Chondrocyte (in vitro differentiated cells): ENCODE measurements around the gene PAFAH2. TPM values are rescaled to one million over a fixed set of nuclear protein-coding genes. Genes with fewer than 3 reads are reported as not detected.

Experiments
- DNase-seq: peaks from one replicate; pipeline ENCODE4 v3.0.0; 2021; ENCODE audit warnings: mixed read lengths, low spot score
- H3K27ac Mint-ChIP-seq: one replicate; pipeline ENCODE4 v1.8.0; 2021; ENCODE audit warnings: mild to moderate bottlenecking, moderate library complexity, mixed read lengths; ENCODE audit not compliant: unreplicated experiment
- H3K27me3 Mint-ChIP-seq: 2 replicates; pipeline ENCODE4 v1.8.0; 2021; ENCODE audit warnings: low read depth, mixed read lengths
- H3K36me3 Mint-ChIP-seq: 2 replicates; pipeline ENCODE4 v1.8.0; 2021; ENCODE audit warnings: low read depth, mixed read lengths
- H3K4me1 Mint-ChIP-seq: 2 replicates; pipeline ENCODE4 v1.8.0; 2021; ENCODE audit warnings: low read depth, mild to moderate bottlenecking, mixed read lengths
- H3K4me3 Mint-ChIP-seq: one replicate; pipeline ENCODE4 v1.8.0; 2021; ENCODE audit warnings: mild to moderate bottlenecking, moderate library complexity, mixed read lengths; ENCODE audit not compliant: unreplicated experiment
- H3K9me3 Mint-ChIP-seq: 2 replicates; pipeline ENCODE4 v1.8.0; 2021; ENCODE audit warnings: low read depth, mixed read lengths
- CTCF ChIP-seq: fragments of 200-600 bp; sonication (generic); IDR thresholded peaks from 2 replicates; pipeline ENCODE4 v1.5.0; 2021; ENCODE audit warnings: antibody characterized with exemption, mild to moderate bottlenecking, moderate library complexity
- total RNA-seq: library from RNA; stranded (reverse); gene quantifications from 3 replicates; pipeline ENCODE4 v1.2.1, GENCODE V29; 2021

Gene PAFAH2
- total RNA-seq, 1 donor from 2014 or later = 10.7 TPM

- Mint-ChIP-seq H3K27ac (no peak overlapping the region), H3K9me3 (no peaks in the 10 kb centered on the region), H3K36me3 (no peaks in the 10 kb centered on the region), H3K4me3 (no peak overlapping the region), H3K4me1 (peaks cover 15% of the 10 kb centered on the region), H3K27me3 (no peaks in the 10 kb centered on the region)
- no peak for TF ChIP-seq CTCF
- no peak for DNase-seq
Observed at GRCh38 chr1:25992689-25993171, 5.1 kb downstream of the PAFAH2 start.

GRCh38 chr1:25991937-25992688 is 5.8 kb downstream of the PAFAH2 start:
- no peak overlapping the region for H3K27ac Mint-ChIP-seq
- no peaks in the 10 kb centered on the region for H3K9me3 Mint-ChIP-seq
- H3K4me3 Mint-ChIP-seq = no peak overlapping the region
- H3K4me1 Mint-ChIP-seq = peaks cover 9% of the 10 kb centered on the region
- peaks cover 4% of the 10 kb centered on the region for H3K36me3 Mint-ChIP-seq
- H3K27me3 Mint-ChIP-seq = no peaks in the 10 kb centered on the region
- no peak for DNase-seq
- TF ChIP-seq CTCF = no peak

GRCh38 chr1:25990702-25991395 is 7.0 kb downstream of the PAFAH2 start:
- peaks cover 7% of the 10 kb centered on the region for H3K36me3 Mint-ChIP-seq
- no peak for DNase-seq
- H3K27me3 Mint-ChIP-seq = no peaks in the 10 kb centered on the region
- no peaks in the 10 kb centered on the region for H3K9me3 Mint-ChIP-seq
- H3K4me3 Mint-ChIP-seq = no peak overlapping the region
- no peak overlapping the region for H3K27ac Mint-ChIP-seq
- peaks cover 4% of the 10 kb centered on the region for H3K4me1 Mint-ChIP-seq
- no peak for TF ChIP-seq CTCF

GRCh38 chr1:25990251-25990650 is 7.6 kb downstream of the PAFAH2 start:
- no peak overlapping the region for H3K27ac Mint-ChIP-seq
- H3K9me3 Mint-ChIP-seq = no peaks in the 10 kb centered on the region
- no peaks in the 10 kb centered on the region for H3K27me3 Mint-ChIP-seq
- no peak for TF ChIP-seq CTCF
- H3K4me3 Mint-ChIP-seq = no peak overlapping the region
- no peak for DNase-seq
- H3K36me3 Mint-ChIP-seq = peaks cover 7% of the 10 kb centered on the region
- H3K4me1 Mint-ChIP-seq = peaks cover 4% of the 10 kb centered on the region

GRCh38 chr1:25989440-25990234 is 8.2 kb downstream of the PAFAH2 start:
- H3K27me3 Mint-ChIP-seq = no peaks in the 10 kb centered on the region
- DNase-seq = no peak
- no peak overlapping the region for H3K4me3 Mint-ChIP-seq
- TF ChIP-seq CTCF = no peak
- peaks cover 7% of the 10 kb centered on the region for H3K36me3 Mint-ChIP-seq
- no peak overlapping the region for H3K27ac Mint-ChIP-seq
- peaks cover 4% of the 10 kb centered on the region for H3K4me1 Mint-ChIP-seq
- no peaks in the 10 kb centered on the region for H3K9me3 Mint-ChIP-seq
